HG03175 (cell line): Measurements from ENCODE around the gene LRIG1.
"Not testable (repeated sequence)": the region's sequence is repeated elsewhere in the genome, so short reads cannot be mapped to it uniquely, and the experiment has no call there.

ENCODE experiments used
- ATAC-seq: cut with Tn5 transposase; IDR thresholded peaks from one replicate; pipeline ENCODE4 v1.9.1; 2021; ENCODE audit warnings: mild to moderate bottlenecking, moderate library complexity; ENCODE audit not compliant: unreplicated experiment

Gene LRIG1

DNA sequence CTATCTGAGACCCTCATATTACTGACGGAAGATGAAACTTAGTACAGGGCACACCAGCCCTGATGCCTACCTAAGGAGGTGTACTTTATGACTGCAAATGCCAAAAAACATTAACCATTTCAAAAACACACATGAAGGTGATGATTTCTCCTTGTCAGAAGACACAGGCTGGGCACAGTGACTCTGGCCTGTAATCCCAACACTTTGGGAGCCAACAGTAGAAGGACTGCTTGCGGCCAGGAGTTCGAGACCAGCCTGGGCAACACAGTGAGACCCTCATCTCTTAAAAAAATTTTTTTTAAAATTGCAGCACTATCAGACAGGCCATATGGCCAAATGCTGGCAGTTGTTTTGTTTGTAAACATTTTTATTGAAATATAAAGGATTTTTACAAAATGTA lies 73.5 kb downstream of the LRIG1 start:
- no peak for ATAC-seq

DNA sequence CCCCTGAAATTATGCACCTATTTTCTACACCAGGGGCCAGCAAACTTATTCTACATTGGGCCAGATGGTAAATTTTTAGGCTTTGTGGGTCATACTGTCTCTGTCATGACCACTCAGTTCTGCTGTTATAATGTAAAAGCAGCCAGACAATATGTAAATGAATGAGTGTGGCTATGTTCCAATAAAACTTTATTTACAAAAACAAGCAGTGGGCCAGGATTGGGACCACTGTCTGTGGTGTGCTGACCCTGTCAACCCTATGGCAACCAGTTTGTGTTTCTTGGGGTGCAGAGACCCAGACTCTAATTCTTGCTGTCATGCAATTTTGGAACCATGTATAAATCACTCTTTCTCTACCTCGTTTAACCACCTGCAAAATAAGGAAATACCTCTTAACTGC lies 74.7 kb downstream of the LRIG1 start:
- no peak for ATAC-seq

DNA sequence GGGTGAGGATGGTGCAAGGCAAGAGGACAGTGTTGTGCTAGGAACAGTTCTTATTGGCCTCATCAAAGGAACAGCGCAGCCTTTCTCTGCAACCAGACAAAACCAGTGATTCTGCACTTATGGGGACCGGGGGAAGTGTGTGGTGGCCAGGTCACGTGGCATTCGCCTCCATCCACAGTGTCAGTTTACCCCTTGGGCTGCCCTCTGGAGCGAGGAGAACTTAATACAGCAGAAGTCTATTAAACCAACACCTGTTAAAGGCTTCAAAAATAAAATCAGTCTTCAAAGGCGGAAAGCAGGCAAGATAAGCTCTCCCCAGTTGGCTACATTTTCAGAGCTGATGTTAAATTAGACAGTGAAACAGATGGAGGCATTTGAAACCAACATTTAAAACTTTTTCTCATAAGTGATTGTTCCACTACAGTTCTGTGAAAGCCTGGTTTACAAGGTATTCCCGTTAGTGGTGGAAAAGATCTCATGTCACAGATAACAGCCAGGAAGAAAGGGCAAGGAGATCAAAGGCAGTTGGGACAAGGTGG lies 75.2 kb downstream of the LRIG1 start:
- no peak for ATAC-seq

DNA sequence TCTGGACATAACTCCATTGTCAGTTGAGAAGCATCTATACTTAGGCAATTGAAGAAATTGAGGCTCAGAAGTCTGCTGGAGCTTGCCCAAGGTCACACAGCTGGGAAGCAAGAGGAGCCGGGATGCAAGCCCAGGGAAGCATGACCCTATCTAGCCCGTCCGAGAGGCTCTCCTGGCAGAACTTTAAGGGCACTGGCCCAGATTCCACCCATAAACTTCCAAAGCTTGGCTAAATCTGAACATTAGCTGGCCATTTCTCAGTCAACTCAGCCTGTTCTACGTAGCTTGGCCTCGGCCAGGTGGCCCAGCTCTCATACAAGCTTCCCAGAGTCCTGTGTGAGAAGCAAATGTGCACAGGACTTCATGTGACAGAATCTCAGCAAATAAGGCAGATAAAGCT lies 75.8 kb downstream of the LRIG1 start:
- ATAC-seq: no peak

DNA sequence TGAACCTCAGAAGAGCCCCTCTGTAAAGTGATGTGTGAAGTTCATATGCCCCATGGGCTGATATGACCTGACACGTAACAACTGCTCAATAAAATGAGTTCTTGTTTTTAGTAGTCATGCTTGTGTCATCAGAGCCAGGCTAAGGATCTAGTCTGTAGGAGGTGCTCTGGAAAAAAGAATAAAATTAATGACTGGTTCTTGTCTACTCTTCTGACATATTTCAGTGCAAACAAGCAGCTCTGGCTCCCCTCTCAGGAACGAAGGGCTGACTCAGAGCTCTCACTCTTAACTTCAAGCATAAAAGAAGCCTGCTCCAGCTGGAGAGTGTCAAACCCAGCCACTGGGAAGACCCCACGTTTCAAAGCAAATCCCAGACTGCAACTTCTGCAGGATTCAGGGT lies 77.0 kb downstream of the LRIG1 start:
- no peak for ATAC-seq

DNA sequence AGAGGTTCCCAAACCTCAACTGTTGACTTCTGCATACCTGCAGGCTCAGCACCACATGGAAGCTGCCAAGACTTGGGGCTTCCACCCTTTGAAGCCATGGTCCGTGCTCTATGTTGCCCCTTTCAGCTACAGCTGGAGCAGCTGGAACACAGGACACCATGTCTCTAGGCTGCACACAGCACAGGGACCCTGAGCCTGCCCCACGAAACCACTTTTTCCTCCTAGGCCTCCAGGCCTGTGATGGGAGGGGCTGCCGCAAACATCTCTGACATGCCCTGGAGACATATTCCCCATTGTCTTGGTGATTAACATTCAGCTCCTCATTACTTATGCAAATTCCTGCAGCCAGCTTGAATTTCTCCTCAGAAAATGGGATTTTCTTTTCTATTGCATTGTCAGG lies 78.9 kb downstream of the LRIG1 start:
- ATAC-seq: not testable (repeated sequence)

DNA sequence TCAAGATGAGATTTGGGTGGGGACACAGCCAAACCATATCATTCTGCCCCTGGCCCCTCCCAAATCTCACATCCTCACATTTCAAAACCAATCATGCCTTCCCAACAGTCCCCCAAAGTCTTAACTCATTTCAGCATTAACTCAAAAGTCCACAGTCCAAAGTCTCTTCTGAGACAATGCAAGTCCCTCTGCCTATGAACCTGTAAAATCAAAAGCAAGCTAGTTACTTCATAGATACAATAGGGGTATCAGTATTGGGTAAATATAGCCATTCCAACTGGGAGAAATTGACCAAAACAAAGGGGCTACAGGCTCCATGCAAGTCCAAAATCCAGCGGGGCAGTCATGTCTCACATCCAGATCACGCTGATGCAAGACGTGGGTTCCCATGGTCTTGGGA lies 79.7 kb downstream of the LRIG1 start:
- not testable (repeated sequence) for ATAC-seq

DNA sequence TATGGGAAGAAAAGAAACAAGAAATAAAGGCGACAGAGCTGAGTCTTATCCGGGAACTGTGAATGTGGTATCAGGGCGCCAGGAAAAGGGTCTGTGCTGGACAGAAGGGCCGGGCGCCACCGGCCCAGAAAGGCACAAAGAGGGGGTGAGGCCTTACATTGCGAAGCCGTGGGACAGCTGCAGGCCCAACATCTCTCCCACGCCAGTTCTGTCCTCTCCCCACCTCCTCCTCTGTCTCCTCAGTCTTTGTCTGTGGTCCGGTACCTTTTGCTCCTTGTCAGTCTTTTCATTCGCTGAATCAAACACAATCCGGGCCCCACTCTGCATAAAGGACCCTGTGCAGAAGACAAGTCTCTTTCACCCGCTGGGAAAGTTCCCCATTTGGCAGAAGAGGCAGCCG lies 81.8 kb downstream of the LRIG1 start:
- ATAC-seq: no peak

DNA sequence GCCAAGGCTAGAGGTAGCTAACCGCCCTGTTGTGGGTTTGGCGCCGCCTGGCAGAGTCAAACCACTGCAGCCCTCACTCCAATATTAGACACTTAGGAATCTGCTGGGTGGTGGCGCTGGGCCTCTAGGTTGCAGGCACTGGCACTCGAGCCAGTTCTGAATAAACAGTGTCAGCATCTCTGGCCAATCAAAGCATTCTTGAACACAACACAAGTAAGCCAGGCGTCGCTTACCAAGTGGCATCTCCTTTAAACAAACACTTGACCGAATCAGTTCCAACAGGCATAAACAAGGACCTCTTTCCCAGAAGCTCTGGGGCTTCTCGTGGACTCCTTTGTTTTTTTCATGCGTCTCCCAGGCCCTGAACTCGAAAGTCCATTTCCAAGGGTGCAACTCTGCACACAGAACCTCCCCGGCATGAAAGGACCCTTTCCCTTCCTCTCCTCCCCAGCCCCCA lies 82.3 kb downstream of the LRIG1 start:
- ATAC-seq: no peak

DNA sequence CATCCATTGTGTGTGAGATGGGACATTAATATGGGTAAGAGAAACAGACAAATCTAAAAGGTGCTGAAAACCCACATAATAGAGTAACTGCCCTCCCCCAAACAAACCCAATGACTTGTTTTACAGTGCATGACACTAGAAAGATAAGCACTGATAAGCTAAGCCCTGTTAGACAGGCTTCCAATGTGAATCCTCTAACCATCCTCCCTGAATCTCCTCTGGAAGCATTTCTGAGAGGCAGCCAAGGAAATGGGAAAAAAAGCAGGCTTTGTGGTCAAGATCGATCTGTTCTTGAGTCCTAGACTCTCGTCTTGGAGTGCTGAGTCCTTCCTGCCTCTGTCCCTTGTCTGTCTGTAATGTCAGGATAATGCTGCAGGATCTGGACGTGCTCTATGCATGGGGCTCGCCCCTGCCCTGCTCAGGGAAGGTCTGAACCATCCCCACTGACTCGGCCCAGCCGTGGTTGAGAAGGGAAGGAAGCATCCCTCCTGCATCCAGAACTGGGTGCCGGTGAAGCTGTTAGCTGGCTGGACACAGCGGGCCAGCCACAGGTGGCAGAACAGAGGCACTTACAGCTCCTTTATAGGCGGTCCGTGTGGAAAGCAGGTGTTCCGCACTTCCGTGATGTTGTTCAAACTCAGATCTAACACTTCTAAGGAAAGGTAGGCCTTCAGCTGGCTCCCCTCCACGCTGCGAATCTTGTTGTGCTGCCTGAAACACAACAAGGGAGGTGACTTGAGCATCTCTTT lies 84.1 kb downstream of the LRIG1 start:
- ATAC-seq: no peak

DNA sequence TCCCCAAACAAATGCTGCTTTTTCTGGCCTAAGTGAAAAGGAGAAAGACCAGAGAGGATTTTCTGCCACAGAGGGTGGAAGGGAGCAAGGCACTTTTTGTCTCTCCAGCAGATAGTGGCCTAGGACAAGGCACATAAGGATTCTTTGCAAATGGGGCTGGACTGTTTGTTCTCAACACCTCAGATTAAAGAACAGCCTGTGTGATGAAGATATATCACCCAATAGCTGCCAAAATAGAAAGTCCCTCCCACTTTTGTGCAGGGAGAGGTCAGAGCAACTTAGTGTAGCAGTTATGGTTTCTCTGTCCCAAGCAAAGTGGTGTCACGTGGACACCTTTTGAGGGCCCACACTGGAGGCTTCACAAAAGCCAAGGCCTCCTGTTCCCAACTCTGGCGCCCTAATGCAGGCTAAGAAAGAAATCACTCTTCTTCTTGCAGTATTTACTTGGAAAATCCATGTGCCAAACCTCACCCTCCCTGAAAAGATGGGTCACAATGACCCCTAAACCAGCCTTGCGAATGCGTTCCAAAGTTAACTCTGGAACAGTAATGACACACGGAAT lies 84.9 kb downstream of the LRIG1 start:
- no peak for ATAC-seq

DNA sequence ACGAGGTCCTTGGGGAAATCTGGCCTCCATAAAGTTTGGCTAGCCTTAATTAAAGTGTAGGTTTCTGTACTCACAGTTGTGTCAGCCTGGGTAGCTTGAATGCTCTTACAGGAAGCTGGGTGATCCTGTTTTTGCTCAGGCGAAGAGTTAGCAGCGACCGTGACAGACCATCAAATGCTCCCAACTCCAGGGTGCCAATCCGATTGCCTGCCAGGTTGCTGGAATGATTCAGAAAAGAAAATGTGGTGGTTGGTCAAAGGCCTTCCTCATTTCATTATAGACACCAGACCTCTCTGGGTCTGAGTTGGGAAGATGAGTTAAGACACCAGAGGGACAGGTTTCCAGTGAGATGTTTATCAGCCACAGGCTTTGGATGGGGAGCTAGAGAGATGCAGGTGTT lies 86.0 kb downstream of the LRIG1 start:
- ATAC-seq: no peak

DNA sequence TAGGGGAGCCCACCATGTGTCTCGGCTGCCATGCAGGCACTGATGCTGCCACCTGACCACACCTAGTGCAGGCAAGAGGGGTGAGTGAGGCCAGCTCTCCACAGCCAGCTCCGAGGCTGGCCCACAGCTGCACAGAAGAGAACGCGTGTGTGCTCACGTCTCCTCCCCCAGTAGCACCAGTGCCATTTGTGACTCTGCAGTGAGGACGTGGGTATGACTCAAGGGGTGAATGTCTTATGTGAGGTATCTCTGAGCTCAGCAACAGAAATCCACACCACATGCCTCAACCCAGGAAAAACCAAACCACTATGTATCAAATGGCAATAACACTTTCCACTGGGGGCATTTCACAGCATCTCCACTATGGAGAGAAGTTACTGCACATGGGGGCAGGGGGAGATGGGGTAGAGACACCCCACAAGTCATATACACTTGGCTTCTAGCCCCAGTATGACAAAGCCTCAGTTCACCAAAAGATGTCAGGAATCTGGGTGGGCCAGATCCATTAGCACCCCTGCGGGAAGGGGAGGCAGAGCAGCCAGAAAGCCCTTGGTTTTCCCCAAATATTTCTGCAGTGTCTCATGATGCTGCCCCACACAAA lies 87.6 kb downstream of the LRIG1 start:
- no peak for ATAC-seq

DNA sequence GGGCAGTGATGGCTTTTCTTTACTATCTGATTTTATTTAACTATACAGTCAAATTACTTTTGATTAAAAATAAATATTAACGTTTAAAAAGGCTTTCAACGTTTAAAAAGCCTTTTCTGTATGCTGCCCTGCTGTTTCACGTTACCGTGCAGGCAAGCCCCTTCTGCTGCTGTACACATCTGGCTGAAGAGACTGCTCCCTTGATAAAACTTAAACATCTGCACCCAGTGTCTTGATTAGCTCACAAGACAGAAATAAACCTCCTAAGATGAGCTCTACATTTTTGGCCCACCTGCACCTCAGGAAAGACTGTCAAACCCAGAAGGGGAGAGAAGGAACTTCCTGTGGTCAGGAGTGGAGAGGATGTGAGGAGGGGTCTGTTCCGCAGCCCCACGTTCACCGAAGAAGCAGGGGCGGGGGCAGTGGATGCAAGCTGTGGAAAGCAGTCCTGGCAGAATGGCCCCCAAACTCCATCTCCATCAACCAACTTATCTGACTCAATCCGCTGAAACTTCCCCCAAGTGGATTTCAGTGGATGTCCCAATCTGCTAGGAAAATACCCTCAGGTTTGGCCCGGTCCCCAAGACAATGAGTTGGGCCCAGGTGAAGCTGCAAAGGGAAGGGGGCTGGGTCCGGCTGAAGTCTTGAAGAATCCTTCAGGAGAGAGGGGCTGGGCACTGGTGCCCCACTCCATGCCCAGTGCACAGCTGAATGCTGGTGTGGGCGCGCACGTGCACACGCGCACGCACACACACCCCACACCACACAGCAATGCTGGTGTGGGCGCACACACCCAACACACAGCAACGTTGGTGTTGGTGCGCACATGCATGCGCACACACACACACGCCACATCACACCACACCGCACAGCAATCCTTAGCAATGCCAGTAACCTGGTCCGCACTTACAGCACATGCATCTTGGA lies 88.6 kb downstream of the LRIG1 start:
- ATAC-seq: no peak

DNA sequence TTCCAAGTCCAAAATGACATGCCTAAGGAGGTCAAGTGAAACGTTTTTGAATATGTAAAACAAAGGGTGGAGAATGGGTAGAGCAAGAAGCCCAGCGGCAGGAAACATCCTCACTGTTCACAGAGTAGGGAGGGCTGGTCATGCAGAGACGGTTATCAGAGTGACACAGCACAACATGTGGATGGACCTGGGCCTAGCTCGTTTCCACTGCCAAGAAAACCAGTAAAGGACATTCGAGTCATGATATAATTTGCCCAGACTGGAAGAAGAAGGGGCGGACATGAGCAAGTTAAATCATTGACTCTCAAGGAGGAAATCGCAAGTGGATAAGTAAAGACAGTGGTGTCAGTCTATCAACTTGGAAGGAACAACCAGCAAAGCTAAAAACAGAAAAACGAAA lies 89.3 kb downstream of the LRIG1 start:
- ATAC-seq: no peak

DNA sequence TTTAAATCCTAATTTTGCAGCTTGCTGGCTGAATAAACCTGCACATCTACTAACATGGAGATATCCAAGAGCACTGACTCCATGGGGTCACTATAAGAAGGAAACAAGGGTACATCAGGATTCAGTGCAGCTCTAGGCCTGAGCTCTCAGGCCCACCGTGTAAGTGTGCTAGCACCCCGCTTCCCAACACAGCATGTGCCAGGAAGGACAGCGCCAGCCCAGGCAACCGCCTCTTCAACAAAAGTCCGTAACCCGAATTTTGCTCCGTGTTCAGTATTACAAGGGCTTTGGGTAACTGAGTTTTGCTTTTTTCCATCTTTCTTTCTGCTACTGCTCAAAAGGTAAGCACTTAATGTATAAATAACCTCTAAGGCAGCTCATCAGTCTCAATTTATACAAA lies 89.8 kb downstream of the LRIG1 start:
- no peak for ATAC-seq

DNA sequence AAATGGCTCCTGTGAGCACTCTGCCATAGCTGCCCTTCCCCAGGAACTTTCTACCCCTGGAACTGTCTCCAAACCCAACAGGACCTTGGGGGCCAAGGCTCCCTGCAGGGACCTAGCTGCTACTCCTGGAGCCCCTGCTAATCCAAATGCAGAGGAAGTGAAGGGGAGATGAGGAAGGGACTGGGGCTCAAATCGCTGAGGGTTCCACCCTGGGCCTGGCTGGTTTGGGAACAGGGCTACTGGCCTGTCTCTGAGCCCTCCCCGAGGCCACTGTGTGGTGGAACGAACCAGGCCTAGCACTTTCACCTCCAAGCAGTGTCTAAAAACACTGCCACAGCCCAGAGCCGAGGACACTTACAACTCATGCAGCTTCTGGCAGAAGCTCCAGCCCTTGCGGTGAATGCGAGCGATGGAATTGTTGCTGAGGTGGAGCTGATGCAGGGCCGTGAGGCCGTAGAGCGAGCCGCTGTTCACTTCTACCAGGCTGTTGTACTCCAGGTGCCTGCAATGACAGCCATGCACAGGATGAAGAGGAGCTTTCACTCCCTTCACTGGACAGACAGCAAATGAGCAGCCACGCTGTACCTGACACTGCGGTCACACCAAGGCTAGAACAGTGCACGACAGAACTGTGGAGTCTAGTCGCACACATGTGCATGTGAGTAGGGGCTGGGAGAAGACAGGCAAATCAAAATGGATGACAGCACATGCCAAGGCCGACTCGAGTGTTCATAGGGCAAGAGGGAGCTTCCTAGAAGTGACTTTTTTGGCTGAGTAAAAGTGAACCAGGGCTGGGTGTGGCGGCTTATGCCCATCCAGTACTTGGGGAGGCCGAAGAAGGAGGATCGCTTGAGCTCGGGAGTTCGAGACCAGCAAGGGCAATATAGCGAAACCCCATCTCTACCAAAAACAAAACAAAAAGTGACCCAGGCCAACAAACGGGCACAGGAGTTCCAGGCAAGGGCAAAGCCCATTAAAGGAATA lies 90.8 kb downstream of the LRIG1 start:
- no peak for ATAC-seq

DNA sequence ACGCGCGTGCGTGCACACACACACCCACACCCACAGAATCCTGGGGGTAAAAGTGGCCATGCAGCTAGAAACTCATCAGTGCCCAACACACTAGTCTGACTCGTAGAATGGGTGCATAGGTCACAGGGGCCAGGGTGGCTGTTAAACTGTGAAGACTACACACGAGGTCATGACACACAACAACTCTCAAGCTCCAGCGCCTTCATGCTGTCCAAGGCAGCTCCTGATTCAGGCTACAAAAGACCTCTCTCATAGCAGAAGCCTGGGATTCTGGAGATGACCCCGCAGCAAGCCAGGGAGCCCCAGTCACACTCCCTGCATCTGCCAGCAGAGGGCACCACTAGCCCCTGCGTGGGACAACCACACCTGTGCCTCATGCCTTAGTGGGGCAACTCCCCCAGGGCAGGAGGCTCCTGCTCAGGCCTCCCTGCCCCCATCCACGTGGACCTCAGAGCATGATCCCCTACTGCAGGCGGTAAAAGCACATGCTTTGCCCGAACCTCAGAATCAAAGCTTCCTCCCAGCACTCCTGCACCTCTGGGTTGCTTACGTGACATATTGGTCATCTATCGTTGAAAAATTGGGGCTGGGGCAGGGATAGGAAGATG lies 93.1 kb downstream of the LRIG1 start:
- ATAC-seq: peak; percentile 81

DNA sequence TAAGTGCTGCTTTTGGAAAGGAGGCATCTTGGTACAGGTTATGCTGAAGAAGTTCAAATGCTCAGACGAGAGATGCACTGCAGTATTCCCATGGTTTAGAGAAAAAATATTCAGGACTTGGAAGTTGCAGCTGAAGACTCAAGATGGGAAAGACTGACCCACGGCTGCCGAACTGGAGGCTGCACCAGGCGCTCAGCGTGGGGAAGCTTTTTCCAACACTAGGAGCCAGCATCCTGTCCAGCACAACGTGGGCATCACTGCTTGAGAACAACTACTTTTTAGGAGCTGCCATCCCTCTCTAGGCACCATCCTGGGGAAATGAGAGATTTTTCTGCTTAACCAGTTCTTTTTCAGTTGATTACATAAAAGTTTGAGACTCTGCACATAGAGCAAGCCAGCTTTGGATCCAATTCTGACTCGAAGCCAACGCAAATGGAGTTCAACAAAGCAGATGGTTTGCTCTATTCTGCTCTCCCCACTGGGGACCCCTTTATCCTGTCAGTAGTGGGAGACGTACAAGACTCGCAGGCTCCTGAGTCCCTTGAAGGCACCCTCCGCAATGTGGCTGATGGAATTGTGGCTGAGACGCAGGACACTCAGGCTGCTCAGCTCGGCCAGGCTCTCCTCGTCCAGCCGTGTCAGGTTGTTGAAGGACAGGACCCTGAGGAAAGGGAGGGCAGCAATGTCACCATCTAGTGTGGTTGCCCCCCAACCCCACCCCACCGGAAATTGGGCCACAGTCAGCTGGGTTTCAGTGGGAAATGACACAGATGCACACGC lies 93.8 kb downstream of the LRIG1 start:
- ATAC-seq: no peak
